Measurements from ENCODE around the gene RPUSD1. TPM values are rescaled to one million over a fixed set of nuclear protein-coding genes. Genes with fewer than 3 reads are reported as not detected.

RPUSD1 gene
- total and polyA plus RNA-seq, 2 donors, result 16.9 to 20.9 TPM

DNA sequence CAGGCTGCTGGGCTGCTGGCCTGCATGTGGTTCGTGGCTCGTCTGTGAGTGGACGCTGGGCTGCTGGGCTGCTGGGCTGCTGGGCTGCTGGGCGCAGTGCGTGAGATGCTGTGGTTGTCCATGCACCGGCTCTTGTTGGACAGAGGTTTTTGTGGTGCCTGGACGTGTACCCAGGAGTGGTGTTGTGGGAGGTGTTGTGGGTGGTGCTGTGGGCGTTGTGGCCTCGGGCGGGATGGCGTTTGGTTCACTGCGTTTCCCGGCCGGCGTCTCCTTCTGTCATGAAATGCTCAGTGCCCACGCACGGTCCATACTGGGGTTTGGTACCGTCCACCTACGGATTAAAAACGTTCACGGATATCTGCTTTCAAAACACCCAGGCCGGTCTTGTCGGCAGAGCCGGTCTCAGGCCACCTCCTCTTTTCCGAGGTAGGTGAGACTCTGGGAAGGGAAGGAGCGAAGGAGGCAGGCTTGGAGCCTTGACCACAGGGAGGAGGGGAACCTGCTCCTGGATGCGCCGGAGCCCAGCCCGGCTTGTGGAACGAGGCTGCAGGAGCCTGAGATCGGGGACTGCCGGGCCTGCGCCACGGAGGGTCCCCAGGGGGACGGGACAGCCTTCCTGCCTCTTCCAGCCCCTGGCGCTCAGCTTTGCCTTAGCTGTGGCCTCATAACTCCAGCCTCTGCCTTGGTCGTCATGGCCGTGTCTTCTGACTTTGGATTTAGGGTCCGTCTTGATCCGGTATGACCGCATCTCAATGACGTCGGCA lies 42.1 kb upstream of the RPUSD1 start:
- H3K27ac ChIP-seq (ENCODE audit: low read depth in 1 of 2, low read length in 1 of 2), result no peak overlapping the region

GRCh38 chr16:828891-829290 lies 40.7 kb upstream of the RPUSD1 start:
- no peak overlapping the region for H3K27ac ChIP-seq (ENCODE audit: low read depth in 1 of 2, low read length in 1 of 2)
- WGBS, result 95% methylated on average over 17 of the region's 17 CpGs
- H3K36me3 ChIP-seq (ENCODE audit: control insufficient read depth in 2 of 2, insufficient read depth in 2 of 2, low read length in 1 of 2), result no peaks in the 10 kb centered on the region
- DNase-seq (ENCODE audit: low read depth in 6 of 9, low spot score in 9 of 9), result no peak
- no peak overlapping the region for H3K4me3 ChIP-seq (ENCODE audit: low read length in 2 of 2)
- no peaks in the 10 kb centered on the region for H3K9me3 ChIP-seq (ENCODE audit: control insufficient read depth in 2 of 2, insufficient read depth in 1 of 2, low read length in 1 of 2)
- no peaks in the 10 kb centered on the region for H3K4me1 ChIP-seq (ENCODE audit: control insufficient read depth in 2 of 2, insufficient read depth in 2 of 2, low read length in 2 of 2)
- H3K27me3 ChIP-seq (ENCODE audit: control insufficient read depth in 2 of 2, insufficient read depth in 1 of 2, low read length in 1 of 2), result peaks cover 0 to 24% of the 10 kb centered on the region in 2 donors

More for the DNA sequence above, 42.1 kb upstream of the RPUSD1 start:
- no peak overlapping the region for H3K4me3 ChIP-seq (ENCODE audit: low read length in 2 of 2)
- H3K4me1 ChIP-seq (ENCODE audit: control insufficient read depth in 2 of 2, insufficient read depth in 2 of 2, low read length in 2 of 2), result no peaks in the 10 kb centered on the region
- DNase-seq (ENCODE audit: low read depth in 6 of 9, low spot score in 9 of 9), result no peak
- H3K27me3 ChIP-seq (ENCODE audit: control insufficient read depth in 2 of 2, insufficient read depth in 1 of 2, low read length in 1 of 2), result peaks cover 0 to 20% of the 10 kb centered on the region in 2 donors
- WGBS, result 89% methylated on average over 43 of the region's 43 CpGs
- H3K36me3 ChIP-seq (ENCODE audit: control insufficient read depth in 2 of 2, insufficient read depth in 2 of 2, low read length in 1 of 2), result no peaks in the 10 kb centered on the region
- peaks cover 0 to 8% of the 10 kb centered on the region in 2 donors for H3K9me3 ChIP-seq (ENCODE audit: control insufficient read depth in 2 of 2, insufficient read depth in 1 of 2, low read length in 1 of 2)

- Histone ChIP-seq H3K4me3 (ENCODE audit: low read length in 2 of 2) (no peak overlapping the region), H3K36me3 (ENCODE audit: control insufficient read depth in 2 of 2, insufficient read depth in 2 of 2, low read length in 1 of 2) (no peaks in the 10 kb centered on the region), H3K27me3 (ENCODE audit: control insufficient read depth in 2 of 2, insufficient read depth in 1 of 2, low read length in 1 of 2) (peaks cover 0 to 24% of the 10 kb centered on the region in 2 donors), H3K4me1 (ENCODE audit: control insufficient read depth in 2 of 2, insufficient read depth in 2 of 2, low read length in 2 of 2) (no peaks in the 10 kb centered on the region), H3K27ac (ENCODE audit: low read depth in 1 of 2, low read length in 1 of 2) (no peak overlapping the region), H3K9me3 (ENCODE audit: control insufficient read depth in 2 of 2, insufficient read depth in 1 of 2, low read length in 1 of 2) (no peaks in the 10 kb centered on the region)
- no peak for DNase-seq (ENCODE audit: low read depth in 6 of 9, low spot score in 9 of 9)
- WGBS, result 90% methylated on average over 24 of the region's 24 CpGs
These were observed 39.3 kb upstream of the RPUSD1 start for GRCh38 chr16:827513-827912.

DNA sequence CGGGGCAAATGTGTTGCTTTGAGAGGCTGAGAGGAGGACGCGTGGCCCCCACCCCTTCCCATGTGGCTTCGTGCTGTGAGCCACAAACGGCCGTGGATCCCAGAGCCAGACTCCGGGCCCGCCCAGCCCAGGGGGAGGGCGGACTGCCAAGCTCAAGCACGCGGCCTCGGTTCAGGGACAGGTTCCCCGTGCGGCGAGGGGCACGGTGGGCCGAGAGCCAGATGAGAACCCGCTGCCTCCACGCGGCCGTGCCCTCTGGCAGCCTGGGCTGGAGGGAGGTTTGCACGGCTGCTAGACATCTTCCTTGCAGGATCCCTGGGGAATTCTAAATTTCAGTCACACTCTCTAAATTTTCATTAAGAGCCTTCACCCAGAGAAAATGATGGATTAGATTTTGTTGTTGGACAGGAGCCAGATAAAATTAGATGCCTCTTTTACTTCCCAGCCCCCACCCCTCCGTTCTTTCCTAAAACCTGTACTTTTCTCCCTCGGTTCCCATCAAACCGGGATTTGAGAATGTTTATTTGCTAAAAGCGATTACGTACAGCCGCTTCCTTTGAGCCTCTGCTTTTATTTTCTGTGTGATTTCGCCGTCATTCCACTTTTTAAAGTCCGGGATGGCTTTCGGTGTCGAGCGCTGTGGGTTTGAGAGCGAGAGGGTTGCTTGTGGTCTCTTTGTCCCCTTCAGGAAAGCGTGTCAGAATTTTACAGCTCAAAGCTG lies 37.3 kb upstream of the RPUSD1 start:
- no peak overlapping the region for H3K4me3 ChIP-seq (ENCODE audit: low read length in 2 of 2)
- H3K4me1 ChIP-seq (ENCODE audit: control insufficient read depth in 2 of 2, insufficient read depth in 2 of 2, low read length in 2 of 2), result peaks cover 0 to 3% of the 10 kb centered on the region in 2 donors
- WGBS, result 77% methylated on average over 36 of the region's 36 CpGs
- peaks cover 0 to 12% of the 10 kb centered on the region in 2 donors for H3K27me3 ChIP-seq (ENCODE audit: control insufficient read depth in 2 of 2, insufficient read depth in 1 of 2, low read length in 1 of 2)
- H3K27ac ChIP-seq (ENCODE audit: low read depth in 1 of 2, low read length in 1 of 2), result no peak overlapping the region
- DNase-seq (ENCODE audit: low read depth in 6 of 9, low spot score in 9 of 9), result no peak
- H3K9me3 ChIP-seq (ENCODE audit: control insufficient read depth in 2 of 2, insufficient read depth in 1 of 2, low read length in 1 of 2), result no peaks in the 10 kb centered on the region
- H3K36me3 ChIP-seq (ENCODE audit: control insufficient read depth in 2 of 2, insufficient read depth in 2 of 2, low read length in 1 of 2), result no peaks in the 10 kb centered on the region

DNA sequence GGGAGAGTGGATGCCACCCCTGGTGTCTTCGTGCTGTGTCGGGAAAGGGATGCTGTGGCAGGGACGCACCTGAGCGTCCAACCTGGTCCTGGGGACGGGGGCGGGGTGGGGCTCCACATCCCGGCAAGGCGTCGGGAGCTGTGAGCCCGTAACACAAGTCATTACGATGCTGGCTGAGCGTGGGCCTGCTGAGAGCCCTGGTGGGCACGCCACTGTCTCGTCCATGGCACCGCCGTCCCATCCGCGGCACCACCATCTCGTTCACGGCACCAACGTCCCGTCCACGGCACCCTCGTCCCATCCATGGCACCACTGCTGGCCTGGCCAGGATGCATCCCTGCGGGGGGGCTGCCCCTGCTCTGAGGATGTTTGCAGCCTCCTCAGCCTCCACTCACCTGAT lies 36.4 kb upstream of the RPUSD1 start:
- Histone ChIP-seq H3K9me3 (ENCODE audit: control insufficient read depth in 2 of 2, insufficient read depth in 1 of 2, low read length in 1 of 2) (no peaks in the 10 kb centered on the region), H3K36me3 (ENCODE audit: control insufficient read depth in 2 of 2, insufficient read depth in 2 of 2, low read length in 1 of 2) (no peaks in the 10 kb centered on the region), H3K4me1 (ENCODE audit: control insufficient read depth in 2 of 2, insufficient read depth in 2 of 2, low read length in 2 of 2) (peaks cover 0 to 9% of the 10 kb centered on the region in 2 donors), H3K27me3 (ENCODE audit: control insufficient read depth in 2 of 2, insufficient read depth in 1 of 2, low read length in 1 of 2) (peaks cover 0 to 9% of the 10 kb centered on the region in 2 donors), H3K4me3 (ENCODE audit: low read length in 2 of 2) (no peak overlapping the region), H3K27ac (ENCODE audit: low read depth in 1 of 2, low read length in 1 of 2) (no peak overlapping the region)
- DNase-seq (ENCODE audit: low read depth in 6 of 9, low spot score in 9 of 9), result no peak
- 92% methylated on average over 25 of the region's 25 CpGs for WGBS

- WGBS, result 94% methylated on average over 22 of the region's 22 CpGs
- Histone ChIP-seq H3K4me3 (ENCODE audit: low read length in 2 of 2) (no peak overlapping the region), H3K4me1 (ENCODE audit: control insufficient read depth in 2 of 2, insufficient read depth in 2 of 2, low read length in 2 of 2) (peaks cover 0 to 13% of the 10 kb centered on the region in 2 donors), H3K36me3 (ENCODE audit: control insufficient read depth in 2 of 2, insufficient read depth in 2 of 2, low read length in 1 of 2) (no peaks in the 10 kb centered on the region), H3K27ac (ENCODE audit: low read depth in 1 of 2, low read length in 1 of 2) (no peak overlapping the region), H3K9me3 (ENCODE audit: control insufficient read depth in 2 of 2, insufficient read depth in 1 of 2, low read length in 1 of 2) (no peaks in the 10 kb centered on the region), H3K27me3 (ENCODE audit: control insufficient read depth in 2 of 2, insufficient read depth in 1 of 2, low read length in 1 of 2) (peaks cover 0 to 13% of the 10 kb centered on the region in 2 donors)
- no peak for DNase-seq (ENCODE audit: low read depth in 6 of 9, low spot score in 9 of 9)
These were observed 36.0 kb upstream of the RPUSD1 start for GRCh38 chr16:824194-824593.

DNA sequence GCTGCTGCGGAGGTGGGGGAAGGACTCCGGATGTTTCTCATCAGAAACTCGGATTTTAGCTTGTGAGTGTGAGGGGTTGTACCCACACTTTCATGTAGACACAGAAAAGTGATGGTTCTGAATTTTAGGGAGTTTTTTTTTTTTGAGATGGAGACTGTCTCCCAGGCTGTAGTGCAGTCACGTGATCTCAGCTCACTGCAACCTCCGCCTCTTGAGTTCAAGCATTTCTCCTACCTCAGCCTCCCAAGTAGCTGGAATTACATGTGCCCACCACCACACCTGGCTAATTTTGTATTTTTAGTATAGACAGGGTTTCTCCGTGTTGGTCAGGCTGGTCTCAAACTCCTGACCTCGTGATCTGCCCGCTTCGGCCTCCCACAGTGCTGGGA lies 34.7 kb upstream of the RPUSD1 start:
- H3K4me1 ChIP-seq (ENCODE audit: control insufficient read depth in 2 of 2, insufficient read depth in 2 of 2, low read length in 2 of 2), result peaks cover 0 to 15% of the 10 kb centered on the region in 2 donors
- no peaks in the 10 kb centered on the region for H3K36me3 ChIP-seq (ENCODE audit: control insufficient read depth in 2 of 2, insufficient read depth in 2 of 2, low read length in 1 of 2)
- no peak overlapping the region for H3K27ac ChIP-seq (ENCODE audit: low read depth in 1 of 2, low read length in 1 of 2)
- 95% methylated on average over 9 of the region's 9 CpGs for whole genome bisulfite sequencing
- H3K4me3 ChIP-seq (ENCODE audit: low read length in 2 of 2), result no peak overlapping the region
- H3K27me3 ChIP-seq (ENCODE audit: control insufficient read depth in 2 of 2, insufficient read depth in 1 of 2, low read length in 1 of 2), result peaks cover 0 to 21% of the 10 kb centered on the region in 2 donors
- no peaks in the 10 kb centered on the region for H3K9me3 ChIP-seq (ENCODE audit: control insufficient read depth in 2 of 2, insufficient read depth in 1 of 2, low read length in 1 of 2)
- DNase-seq (ENCODE audit: low read depth in 6 of 9, low spot score in 9 of 9), result no peak

- Histone ChIP-seq H3K27me3 (ENCODE audit: control insufficient read depth in 2 of 2, insufficient read depth in 1 of 2, low read length in 1 of 2) (peaks cover 0 to 27% of the 10 kb centered on the region in 2 donors), H3K36me3 (ENCODE audit: control insufficient read depth in 2 of 2, insufficient read depth in 2 of 2, low read length in 1 of 2) (no peaks in the 10 kb centered on the region), H3K9me3 (ENCODE audit: control insufficient read depth in 2 of 2, insufficient read depth in 1 of 2, low read length in 1 of 2) (no peaks in the 10 kb centered on the region), H3K27ac (ENCODE audit: low read depth in 1 of 2, low read length in 1 of 2) (no peak overlapping the region), H3K4me3 (ENCODE audit: low read length in 2 of 2) (no peak overlapping the region), H3K4me1 (ENCODE audit: control insufficient read depth in 2 of 2, insufficient read depth in 2 of 2, low read length in 2 of 2) (peaks cover 0 to 15% of the 10 kb centered on the region in 2 donors)
- no peak for DNase-seq (ENCODE audit: low read depth in 6 of 9, low spot score in 9 of 9)
- WGBS, result 97% methylated on average over 21 of the region's 21 CpGs
These were observed 34.2 kb upstream of the RPUSD1 start for GRCh38 chr16:822174-822908.

GRCh38 chr16:821751-822150 lies 33.6 kb upstream of the RPUSD1 start:
- H3K27me3 ChIP-seq (ENCODE audit: control insufficient read depth in 2 of 2, insufficient read depth in 1 of 2, low read length in 1 of 2), result peaks cover 5 to 33% of the 10 kb centered on the region in 2 donors
- 84% methylated on average over 13 of the region's 13 CpGs for WGBS

More at GRCh38 chr16:821751-822150, 33.6 kb upstream of the RPUSD1 start:
- H3K9me3 ChIP-seq (ENCODE audit: control insufficient read depth in 2 of 2, insufficient read depth in 1 of 2, low read length in 1 of 2), result no peaks in the 10 kb centered on the region
- no peak for DNase-seq (ENCODE audit: low read depth in 6 of 9, low spot score in 9 of 9)
- H3K27ac ChIP-seq (ENCODE audit: low read depth in 1 of 2, low read length in 1 of 2), result no peak overlapping the region
- no peak overlapping the region for H3K4me3 ChIP-seq (ENCODE audit: low read length in 2 of 2)
- H3K36me3 ChIP-seq (ENCODE audit: control insufficient read depth in 2 of 2, insufficient read depth in 2 of 2, low read length in 1 of 2), result no peaks in the 10 kb centered on the region
- peaks cover 0 to 15% of the 10 kb centered on the region in 2 donors for H3K4me1 ChIP-seq (ENCODE audit: control insufficient read depth in 2 of 2, insufficient read depth in 2 of 2, low read length in 2 of 2)

Data from thymus (tissue), 11 donors.